Epithelial cell of proximal tubule (primary cell): ENCODE data around the gene PDF. TPM values are rescaled to one million over a fixed set of nuclear protein-coding genes. Genes with fewer than 3 reads are reported as not detected.

Experiments used
- DNase-seq: peaks from one replicate; pipeline ENCODE4 v3.0.0-alpha.2; 2011; ENCODE audit warnings: low read depth
- H3K4me3 ChIP-seq: 2 replicates; pipeline ENCODE4 v1.5.1; 2011; ENCODE audit warnings: low read depth, mild to moderate bottlenecking, low read length
- total RNA-seq: library from RNA; depleted of rRNA; stranded (reverse); fragments of >200 nt; gene quantifications from 2 replicates; pipeline ENCODE4 v1.2.3, GENCODE V29; 2015
- TF ChIP-seq, protein P1 (sequence below): conservative IDR thresholded peaks from 2 replicates; pipeline ENCODE4 v1.5.1; 2012; ENCODE audit warnings: low read depth, mild to moderate bottlenecking, low read length

The PDF gene
- total RNA-seq, 1 donor from 2014 or later, result 23.8 TPM

DNA sequence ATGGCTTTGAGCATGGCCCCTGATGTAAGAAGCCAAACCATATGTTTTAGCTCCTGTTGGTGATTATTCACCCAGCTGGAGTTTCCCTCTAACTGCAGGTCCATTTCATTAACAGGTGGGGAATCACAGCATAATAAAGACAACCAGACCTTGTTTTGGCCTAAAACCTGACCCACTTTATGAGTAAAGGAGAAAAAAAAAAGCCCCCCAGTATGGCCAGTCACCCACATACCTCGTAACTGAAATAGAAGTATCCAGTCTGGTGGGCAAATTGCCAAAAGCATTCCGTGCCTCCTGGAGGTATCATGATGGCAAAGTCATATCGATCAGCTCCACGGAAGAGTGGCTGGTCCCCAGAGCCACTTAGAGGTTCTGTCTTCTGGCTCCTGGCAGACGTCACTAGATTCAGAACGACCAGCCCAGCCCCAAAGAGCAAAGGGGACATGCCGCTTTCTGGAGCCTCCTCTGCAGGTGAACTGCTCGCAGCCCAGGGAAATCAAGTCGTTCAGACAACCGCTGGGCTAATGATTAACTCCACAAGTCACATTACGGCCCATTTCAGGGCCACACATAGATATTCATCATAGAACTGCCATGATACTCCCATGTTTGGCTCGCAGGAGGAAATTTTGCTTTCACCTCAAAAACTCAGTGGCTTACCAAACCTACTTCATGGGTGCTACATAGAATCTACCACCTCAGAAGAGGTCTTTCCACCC, 21.1 kb upstream of the PDF start, which contains the start of gene TMED6:
Gene TMED6, minus strand, starts transcription at position 478 of the 719 bp plus-strand sequence. Its CDS starts 33 bp downstream, at position 445.
- TF ChIP-seq, protein P1, sequence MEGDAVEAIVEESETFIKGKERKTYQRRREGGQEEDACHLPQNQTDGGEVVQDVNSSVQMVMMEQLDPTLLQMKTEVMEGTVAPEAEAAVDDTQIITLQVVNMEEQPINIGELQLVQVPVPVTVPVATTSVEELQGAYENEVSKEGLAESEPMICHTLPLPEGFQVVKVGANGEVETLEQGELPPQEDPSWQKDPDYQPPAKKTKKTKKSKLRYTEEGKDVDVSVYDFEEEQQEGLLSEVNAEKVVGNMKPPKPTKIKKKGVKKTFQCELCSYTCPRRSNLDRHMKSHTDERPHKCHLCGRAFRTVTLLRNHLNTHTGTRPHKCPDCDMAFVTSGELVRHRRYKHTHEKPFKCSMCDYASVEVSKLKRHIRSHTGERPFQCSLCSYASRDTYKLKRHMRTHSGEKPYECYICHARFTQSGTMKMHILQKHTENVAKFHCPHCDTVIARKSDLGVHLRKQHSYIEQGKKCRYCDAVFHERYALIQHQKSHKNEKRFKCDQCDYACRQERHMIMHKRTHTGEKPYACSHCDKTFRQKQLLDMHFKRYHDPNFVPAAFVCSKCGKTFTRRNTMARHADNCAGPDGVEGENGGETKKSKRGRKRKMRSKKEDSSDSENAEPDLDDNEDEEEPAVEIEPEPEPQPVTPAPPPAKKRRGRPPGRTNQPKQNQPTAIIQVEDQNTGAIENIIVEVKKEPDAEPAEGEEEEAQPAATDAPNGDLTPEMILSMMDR, result no peak
- H3K4me3 ChIP-seq, result no peak within 1 kb of the TSS
- DNase-seq, result no peak

DNA sequence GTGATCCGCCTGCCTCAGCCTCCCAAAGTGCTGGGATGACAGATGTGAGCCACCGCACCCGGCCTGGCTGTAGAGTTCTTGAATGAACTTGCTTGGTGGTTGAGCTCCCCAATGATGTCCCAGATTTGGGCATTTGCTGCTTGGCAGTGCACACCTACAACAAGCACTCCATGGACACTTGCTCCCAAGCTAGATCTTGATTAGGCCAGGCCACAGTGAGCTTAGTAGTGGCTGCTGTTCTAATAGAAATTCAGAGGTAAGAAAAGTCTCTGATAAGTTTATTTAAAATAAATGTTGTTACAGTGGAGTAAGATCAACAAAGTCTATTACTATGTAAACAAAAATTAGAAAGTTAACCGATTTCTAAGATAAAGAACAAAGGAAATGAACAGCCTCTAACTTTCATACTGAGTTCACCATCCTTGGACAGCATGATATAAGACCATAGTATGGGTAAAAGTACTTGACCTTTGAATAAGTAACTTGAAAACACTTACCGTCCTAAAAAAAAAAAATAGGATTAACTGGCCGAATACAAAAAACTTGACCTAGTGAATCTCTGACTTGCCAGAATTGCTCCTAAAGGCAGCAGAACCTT, 20.2 kb upstream of the PDF start:
- no peak overlapping the region for H3K4me3 ChIP-seq
- DNase-seq, result no peak
- TF ChIP-seq, protein P1, result no peak

- no peak for DNase-seq
- TF ChIP-seq, protein P1, result no peak
- H3K4me3 ChIP-seq, result no peak overlapping the region
Observed at GRCh38 chr16:69349536-69349935, 19.1 kb upstream of the PDF start.

DNA sequence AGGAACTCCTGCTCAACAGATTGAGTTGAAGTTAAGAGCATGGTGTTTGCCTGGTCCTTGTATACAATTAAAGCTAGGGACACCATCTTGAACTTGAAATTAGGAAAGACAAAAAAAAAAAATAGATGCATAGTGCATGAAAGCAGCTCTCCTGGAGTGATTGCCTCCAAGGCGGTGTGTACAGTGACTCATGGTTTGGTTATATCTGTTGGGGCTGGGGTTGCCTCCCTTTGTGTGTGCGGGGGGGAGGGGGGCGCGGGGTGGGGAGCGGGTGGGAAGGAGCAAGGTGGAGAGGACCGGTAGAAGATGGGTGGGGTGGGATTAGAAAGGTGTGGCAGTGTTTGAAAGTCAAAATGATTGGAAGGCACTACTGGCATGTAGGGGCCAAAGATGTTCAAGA, 17.8 kb upstream of the PDF start:
- no peak overlapping the region for H3K4me3 ChIP-seq
- no peak for DNase-seq
- TF ChIP-seq, protein P1, result no peak

DNA sequence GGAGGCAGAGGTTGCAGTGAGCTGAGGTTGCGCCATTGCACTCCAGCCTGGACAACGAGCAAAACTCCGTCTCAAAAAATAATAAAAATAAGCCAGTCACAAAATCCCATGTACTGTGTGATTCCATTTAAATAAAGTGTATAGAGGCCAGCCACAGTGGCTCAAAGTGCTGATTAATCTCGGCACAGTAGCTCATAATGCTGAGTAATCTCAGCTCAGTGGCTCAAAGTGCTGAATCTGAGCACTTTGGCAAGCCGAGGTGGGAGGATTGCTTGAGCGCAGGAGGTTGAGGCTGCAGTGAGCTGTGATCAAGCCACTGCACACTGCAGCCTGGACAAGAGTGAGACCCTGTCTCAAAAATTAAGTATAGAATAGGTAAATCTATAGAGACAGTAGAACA, 16.3 kb upstream of the PDF start:
- H3K4me3 ChIP-seq, result no peak overlapping the region
- no peak for DNase-seq
- TF ChIP-seq, protein P1, result no peak

- TF ChIP-seq, protein P1, result no peak
Observed at GRCh38 chr16:69345923-69346322, 15.5 kb upstream of the PDF start.

More at GRCh38 chr16:69345923-69346322, 15.5 kb upstream of the PDF start:
- no peak overlapping the region for H3K4me3 ChIP-seq
- no peak for DNase-seq
